ENCODE data around the gene EXOC4.
"Not testable (repeated sequence)": the region's sequence is repeated elsewhere in the genome, so short reads cannot be mapped to it uniquely, and the experiment has no call there.

The EXOC4 gene

GRCh38 chr7:133623721-133624120, 370.8 kb downstream of the EXOC4 start:
- no peak for DNase-seq (ENCODE audit: low spot score)

- DNase-seq (ENCODE audit: low spot score), result no peak
These were observed 372.2 kb downstream of the EXOC4 start for GRCh38 chr7:133625046-133625445.

DNA sequence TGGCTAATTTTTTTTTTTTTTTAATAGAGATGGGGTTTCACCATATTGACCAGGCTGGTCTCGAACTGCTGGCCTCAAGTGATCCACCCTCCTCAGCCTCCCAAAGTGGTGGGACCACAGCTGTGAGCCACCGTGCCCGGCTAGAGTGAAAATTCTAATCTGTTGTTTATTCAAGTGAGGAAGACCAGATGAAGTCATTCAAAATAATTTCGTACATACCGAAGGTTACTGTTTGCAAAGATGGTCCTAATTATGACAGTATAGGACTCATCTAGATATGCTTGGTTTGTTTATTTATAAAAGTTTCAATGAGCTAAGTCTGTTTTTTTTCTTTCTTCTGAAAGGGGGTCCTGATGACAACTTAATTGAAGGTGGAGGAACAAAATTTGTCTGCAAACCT, 376.8 kb downstream of the EXOC4 start:
- no peak for DNase-seq (ENCODE audit: low spot score)

GRCh38 chr7:133633055-133633454, 380.2 kb downstream of the EXOC4 start:
- DNase-seq (ENCODE audit: low spot score), result no peak

DNA sequence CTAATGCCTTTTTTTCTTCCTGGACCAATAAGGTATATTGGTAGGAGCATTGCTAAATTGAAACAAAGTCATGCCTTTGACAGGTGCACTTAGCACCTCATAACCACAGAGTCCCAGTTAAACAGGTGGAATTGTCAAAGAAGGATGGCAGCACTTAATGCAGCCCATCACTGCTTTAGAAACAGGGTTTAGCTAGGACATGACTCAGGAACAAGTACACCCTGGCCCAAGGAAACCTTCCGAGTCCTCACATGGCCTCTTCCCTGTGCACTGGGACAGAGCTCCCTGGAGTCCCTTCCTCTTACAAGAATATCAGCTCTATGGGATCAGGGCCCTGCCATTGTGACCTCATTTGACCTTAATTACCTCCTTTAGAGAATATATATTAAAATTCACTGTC, 382.7 kb downstream of the EXOC4 start:
- no peak for DNase-seq (ENCODE audit: low spot score)

- no peak for DNase-seq (ENCODE audit: low spot score)
These were observed 386.0 kb downstream of the EXOC4 start for GRCh38 chr7:133638857-133639256.

GRCh38 chr7:133641436-133641835, 388.6 kb downstream of the EXOC4 start:
- DNase-seq (ENCODE audit: low spot score), result no peak

DNA sequence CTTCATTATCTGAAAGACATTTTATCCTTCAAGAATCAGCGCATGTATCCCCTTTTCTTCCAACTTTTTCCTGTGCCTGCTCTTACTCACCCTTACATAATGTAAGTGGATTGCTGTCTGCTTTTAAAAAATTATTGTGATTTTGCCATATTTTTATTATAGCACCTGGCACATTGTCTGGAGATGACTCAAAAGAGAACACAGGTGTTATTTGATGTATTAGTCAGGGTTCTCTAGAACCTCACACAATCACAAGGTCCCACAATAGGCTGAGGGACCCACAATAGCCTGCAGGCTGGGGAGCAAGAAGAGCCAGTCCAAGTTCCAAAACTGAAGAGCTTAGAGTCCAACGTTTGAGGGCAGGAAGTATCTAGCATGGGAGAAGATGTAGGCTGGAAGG, 390.0 kb downstream of the EXOC4 start:
- no peak for DNase-seq (ENCODE audit: low spot score)

- not testable (repeated sequence) for DNase-seq (ENCODE audit: low spot score)
These were observed 390.8 kb downstream of the EXOC4 start for GRCh38 chr7:133643652-133644051.

GRCh38 chr7:133645884-133646391, 393.1 kb downstream of the EXOC4 start:
- DNase-seq (ENCODE audit: low spot score), result no peak

DNA sequence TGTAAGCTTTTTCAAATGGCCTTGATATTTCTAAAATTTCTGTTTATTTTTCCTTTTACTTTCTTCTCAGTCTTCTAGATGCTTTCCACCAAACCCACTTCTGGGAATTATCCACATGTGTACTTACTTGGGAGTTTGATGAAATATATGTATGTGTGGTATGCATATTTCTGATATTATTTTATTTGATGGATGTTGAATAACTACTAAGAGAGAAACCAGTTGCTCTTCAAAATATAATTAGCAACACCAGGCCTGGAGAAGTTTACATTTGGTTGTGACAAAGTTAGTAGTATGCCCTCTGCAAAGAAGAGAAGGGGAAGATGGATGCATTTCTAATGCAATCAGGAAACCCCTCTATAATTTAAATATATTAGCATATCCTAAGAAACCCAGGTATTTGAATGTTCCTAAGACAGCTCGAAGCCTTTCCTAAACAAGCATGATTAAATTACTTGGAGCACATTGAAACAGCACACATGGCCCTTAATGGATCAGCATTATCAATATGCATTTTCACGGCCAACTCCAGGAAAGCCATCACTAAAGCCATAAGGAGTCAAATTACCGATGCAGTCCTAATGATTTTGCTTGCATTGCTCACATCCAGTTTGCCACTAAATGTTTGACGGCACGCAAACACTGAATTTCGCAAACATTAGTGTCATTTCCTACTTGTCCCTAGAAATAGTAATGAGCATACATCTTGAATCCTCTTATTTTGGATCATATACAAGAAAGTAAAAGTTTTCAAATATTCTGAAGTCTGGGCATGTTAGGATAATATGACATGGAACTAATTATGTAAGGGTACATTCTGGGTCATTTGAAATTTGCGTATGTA, 393.8 kb downstream of the EXOC4 start:
- DNase-seq (ENCODE audit: low spot score), result no peak

- no peak for DNase-seq (ENCODE audit: low spot score)
These were observed 396.7 kb downstream of the EXOC4 start for GRCh38 chr7:133649593-133649992.

GRCh38 chr7:133650069-133650468, 397.2 kb downstream of the EXOC4 start:
- DNase-seq (ENCODE audit: low spot score), result no peak

- no peak for DNase-seq (ENCODE audit: low spot score)
These were observed 397.8 kb downstream of the EXOC4 start for GRCh38 chr7:133650487-133651300.

DNA sequence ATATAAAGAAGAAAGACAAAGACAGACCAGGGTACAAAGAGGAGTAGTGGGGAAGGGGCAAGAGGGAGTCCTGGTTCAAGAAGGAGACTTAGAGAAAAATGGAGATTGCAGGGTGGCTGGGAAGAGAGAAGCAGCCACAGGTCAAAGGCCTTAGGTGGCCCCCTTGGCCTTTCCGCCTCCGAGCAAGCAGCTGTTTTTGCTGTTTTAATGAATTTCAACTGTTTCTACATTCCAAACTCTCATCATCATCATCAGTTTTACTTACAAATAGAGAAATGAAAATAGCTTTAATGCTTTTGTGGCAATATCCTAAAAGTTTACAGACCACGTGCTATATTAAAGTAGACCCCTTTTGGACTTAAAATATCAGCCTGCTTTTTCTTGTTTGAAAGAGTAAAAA, 399.7 kb downstream of the EXOC4 start:
- DNase-seq (ENCODE audit: low spot score), result no peak

- no peak for DNase-seq (ENCODE audit: low spot score)
These were observed 401.7 kb downstream of the EXOC4 start for GRCh38 chr7:133654547-133654946.

DNA sequence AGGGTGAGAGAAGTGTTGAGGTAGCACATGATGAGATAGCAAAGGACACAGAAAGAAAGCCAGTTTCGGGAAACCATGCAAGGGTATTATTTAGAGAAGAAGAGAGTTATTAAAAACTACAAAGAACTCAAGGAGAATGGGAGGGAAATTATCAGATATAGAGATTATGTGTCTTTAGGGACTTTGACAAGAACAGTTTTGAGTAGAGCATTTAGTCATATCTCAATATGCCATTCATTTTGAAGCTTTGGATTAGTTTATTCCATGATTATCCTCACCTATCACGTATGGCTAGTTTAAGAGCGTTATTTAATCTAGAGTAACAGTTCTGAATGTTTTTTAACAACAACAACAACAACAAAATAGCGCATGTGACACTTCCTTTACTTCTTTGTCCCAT, 409.4 kb downstream of the EXOC4 start:
- DNase-seq (ENCODE audit: low spot score), result no peak

- DNase-seq (ENCODE audit: low spot score), result no peak
These were observed 410.0 kb downstream of the EXOC4 start for GRCh38 chr7:133662830-133663229.

DNA sequence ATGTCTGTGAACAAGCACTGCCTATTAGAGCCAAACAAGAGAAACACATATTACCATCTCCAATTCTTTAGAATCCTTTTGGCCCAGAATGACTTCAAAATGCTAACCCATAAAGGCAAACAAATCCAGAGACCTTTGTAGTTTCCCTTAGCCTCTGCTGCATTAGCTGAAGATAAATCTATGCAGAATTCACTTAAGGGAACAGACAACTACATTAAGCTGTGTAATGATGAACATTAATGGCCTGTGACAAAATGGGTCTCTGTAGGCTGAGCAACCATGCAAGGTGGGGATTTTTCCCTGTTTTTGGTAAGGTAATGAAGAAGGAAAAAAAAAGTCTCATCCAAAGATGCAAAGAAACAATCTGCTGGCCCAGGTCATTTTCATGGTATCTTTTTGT, 411.6 kb downstream of the EXOC4 start:
- no peak for DNase-seq (ENCODE audit: low spot score)

DNA sequence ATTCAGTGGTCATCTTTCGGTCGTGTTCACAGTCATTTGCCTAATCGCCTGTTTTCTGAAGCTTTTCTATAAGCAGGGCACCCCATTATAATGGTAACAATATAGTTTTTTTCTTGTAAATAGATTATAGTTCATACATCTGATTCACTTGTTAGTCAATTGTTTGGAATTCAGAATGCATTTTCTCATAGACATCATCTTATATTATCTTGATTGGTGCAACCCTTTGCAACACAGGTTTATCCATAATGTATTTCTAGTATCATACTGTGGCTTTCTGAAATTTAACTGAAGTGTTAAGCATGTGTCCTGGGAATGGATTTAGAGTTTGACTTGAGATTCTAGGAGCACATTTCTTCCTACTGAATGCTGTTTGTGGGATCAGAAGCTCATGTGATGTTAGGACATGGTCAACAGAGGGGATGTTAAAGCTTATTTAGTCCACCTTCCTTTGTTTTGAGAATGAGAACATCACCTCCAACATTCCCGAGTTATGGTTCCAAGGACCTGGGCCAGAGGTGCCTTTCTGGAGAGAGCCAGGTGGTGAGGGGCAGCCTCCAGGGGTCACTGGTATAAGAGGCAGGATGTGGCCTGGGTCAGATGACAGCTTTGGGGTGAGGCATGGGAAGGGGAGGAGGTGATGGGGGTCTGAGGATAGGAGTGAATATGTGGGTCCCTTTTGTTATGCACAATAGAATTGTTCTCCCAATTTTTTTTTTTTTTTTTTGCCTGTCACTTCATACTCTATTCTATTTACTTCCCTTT, 415.6 kb downstream of the EXOC4 start:
- DNase-seq (ENCODE audit: low spot score), result no peak

DNA sequence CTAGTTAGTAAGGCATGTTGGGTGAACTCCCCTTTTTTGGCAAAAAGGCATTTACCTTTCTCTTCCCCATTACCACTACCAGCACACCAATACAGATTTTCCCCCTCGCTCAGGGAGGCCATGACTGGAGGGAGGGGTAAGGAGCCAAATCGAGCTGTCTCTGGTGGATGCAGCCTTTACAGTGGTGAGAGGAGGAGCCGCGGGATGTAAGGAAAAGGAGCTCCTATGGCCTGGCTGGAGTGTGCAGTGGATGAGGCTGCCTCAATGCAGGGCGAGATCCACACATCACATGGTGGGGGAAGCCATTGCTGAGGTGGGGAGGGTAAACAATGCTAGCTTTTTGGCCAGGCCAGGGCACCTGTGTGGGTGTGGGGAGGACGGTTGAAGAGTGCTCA, 416.2 kb downstream of the EXOC4 start:
- DNase-seq (ENCODE audit: low spot score), result no peak

GRCh38 chr7:133670250-133670649, 417.4 kb downstream of the EXOC4 start:
- no peak for DNase-seq (ENCODE audit: low spot score)

Measured in pons (tissue), 1 donor.